B cell (primary cell): ENCODE data around the gene AP1M1. TPM values are rescaled to one million over a fixed set of nuclear protein-coding genes. Genes with fewer than 3 reads are reported as not detected.

Experiments
- ATAC-seq: fragments of 200-7000 bp; cut with Tn5 transposase; one replicate; pipeline ENCODE4 v1.10.0; 2021; ENCODE audit warnings: low read depth, mild to moderate bottlenecking, moderate number of reproducible peaks, moderate library complexity
- CTCF ChIA-PET: fragments of 350-600 bp; sonication (Branson Sonifier 250); formaldehyde crosslinking; loops from one replicate; lab custom pipeline; 2021; ENCODE audit warnings: antibody characterized with exemption, inconsistent platforms; lab: Charles Lee
- POLR2A ChIA-PET: fragments of 350-600 bp; sonication (Branson Sonifier 250); formaldehyde crosslinking; loops from one replicate; lab custom pipeline; 2021; ENCODE audit warnings: antibody characterized with exemption; lab: Charles Lee
- DNase-seq: peaks from one replicate; pipeline ENCODE4 v3.0.0; 2013
- H2AFZ ChIP-seq: 2 replicates; pipeline ENCODE4 v1.6.1; 2012; ENCODE audit warnings: mild to moderate bottlenecking, low read depth, low read length; ENCODE audit not compliant: insufficient read depth, poor library complexity, severe bottlenecking
- H3K27ac ChIP-seq, 2 donors: 1 replicate in 1 of 2; 2 replicates in 1 of 2; pipeline ENCODE4 v1.5.1; 2012 to 2013; ENCODE audit warnings: low read length in 2 of 2, mild to moderate bottlenecking in 2 of 2, moderate library complexity in 1 of 2
- H3K27me3 ChIP-seq, 4 experiments: fragments of 200-600 bp in 1 of 4; sonication (generic) in 1 of 4; replicated peaks in 1 of 4; 1 replicate in 2 of 4; 2 replicates in 2 of 4; pipeline versions ENCODE4 v1.6.1 to v1.7.0; 2013 to 2016; ENCODE audit warnings: low read length in 3 of 4, mild to moderate bottlenecking in 2 of 4, mixed read lengths in 1 of 4, moderate library complexity in 1 of 4; ENCODE audit not compliant: insufficient read depth in 4 of 4, control insufficient read depth in 3 of 4; ENCODE audit errors: control extremely low read depth in 1 of 4
- H3K36me3 ChIP-seq, 2 experiments: replicated peaks in 1 of 2; 1 replicate in 1 of 2; 2 replicates in 1 of 2; pipeline versions ENCODE4 v1.6.1 to v1.7.1; 2013; ENCODE audit warnings: low read length in 1 of 2; ENCODE audit not compliant: insufficient read depth in 2 of 2, control insufficient read depth in 1 of 2; ENCODE audit errors: control extremely low read depth in 1 of 2, extremely low read depth in 1 of 2
- H3K4me1 ChIP-seq, 2 donors: fragments of 200-600 bp in 1 of 2; sonication (generic) in 1 of 2; 1 replicate in 1 of 2; 2 replicates in 1 of 2; pipeline versions ENCODE4 v1.5.1 to v1.6.1; 2013 to 2017; ENCODE audit warnings: low read length in 2 of 2; ENCODE audit not compliant: control insufficient read depth in 2 of 2, insufficient read depth in 2 of 2
- H3K4me2 ChIP-seq: replicated peaks from 2 replicates; pipeline ENCODE3; 2012; ENCODE audit warnings: mild to moderate bottlenecking, low read depth, low read length; ENCODE audit not compliant: poor library complexity, severe bottlenecking
- H3K4me3 ChIP-seq, 5 experiments: fragments of 200-600 bp in 1 of 5; sonication (generic) in 1 of 5; 1 replicate in 3 of 5; 2 replicates in 2 of 5; pipeline versions ENCODE4 v1.5.1 to v1.7.0; 2011 to 2016; ENCODE audit warnings: low read length in 4 of 5, mild to moderate bottlenecking in 4 of 5, low read depth in 2 of 5, control low read depth in 1 of 5, moderate library complexity in 1 of 5; ENCODE audit not compliant: insufficient read depth in 1 of 5; ENCODE audit errors: control extremely low read depth in 1 of 5, extremely low read depth in 1 of 5
- H3K79me2 ChIP-seq: fragments of 200-600 bp; sonication (generic); one replicate; pipeline ENCODE4 v1.6.0; 2016; ENCODE audit warnings: low read length; ENCODE audit not compliant: control insufficient read depth, insufficient read depth
- H3K9ac ChIP-seq: fragments of 200-600 bp; sonication (generic); 2 replicates; pipeline ENCODE4 v1.6.1; 2017; ENCODE audit warnings: mild to moderate bottlenecking, low read length, moderate library complexity
- H3K9me3 ChIP-seq, 3 donors: one replicate each; pipeline versions ENCODE4 v1.6.1 to v1.7.1; 2013; ENCODE audit warnings: low read length in 2 of 3; ENCODE audit not compliant: control insufficient read depth in 2 of 3, insufficient read depth in 1 of 3; ENCODE audit errors: control extremely low read depth in 1 of 3
- H4K20me1 ChIP-seq: 2 replicates; pipeline ENCODE4 v1.6.0; 2012; ENCODE audit warnings: mild to moderate bottlenecking, low read length; ENCODE audit not compliant: insufficient read depth, control insufficient read depth, poor library complexity, severe bottlenecking
- H3K27ac Mint-ChIP-seq: one replicate; pipeline ENCODE4 v1.8.0; 2021; ENCODE audit warnings: mixed read lengths
- H3K27me3 Mint-ChIP-seq: one replicate; pipeline ENCODE4 v1.8.0; 2021; ENCODE audit warnings: mixed read lengths
- H3K4me1 Mint-ChIP-seq: one replicate; pipeline ENCODE4 v1.8.0; 2021; ENCODE audit warnings: mixed read lengths
- H3K4me3 Mint-ChIP-seq: one replicate; pipeline ENCODE4 v1.8.0; 2021; ENCODE audit warnings: mixed read lengths
- H3K9me3 Mint-ChIP-seq: one replicate; pipeline ENCODE4 v1.8.0; 2022; ENCODE audit warnings: mixed read lengths; ENCODE audit not compliant: insufficient read depth
- CTCF ChIP-seq: fragments of 200-600 bp; IDR thresholded peaks from one replicate; pipeline ENCODE4 v1.8.0; 2022; ENCODE audit warnings: antibody characterized with exemption, mild to moderate bottlenecking
- EZH2 ChIP-seq: IDR thresholded peaks from 2 replicates; pipeline ENCODE4 v1.6.1; 2012; ENCODE audit warnings: borderline replicate concordance, low read depth, mild to moderate bottlenecking, moderate library complexity, low read length; ENCODE audit not compliant: insufficient read depth, poor library complexity, severe bottlenecking
- WGBS: methylation state at CpG from one replicate; pipeline ENCODE4 v1.1.5; 2013; ENCODE audit warnings: missing lambda C conversion rate; ENCODE audit not compliant: insufficient coverage; 5-methylcytosine and 5-hydroxymethylcytosine counted together
- intact Hi-C: fragments of 100-400 bp; cut with micrococcal nuclease; formaldehyde crosslinking; loops from one replicate; pipeline ENCODE4 v1.10.0; 2022
- polyA plus RNA-seq: library from polyadenylated mRNA; depleted of rRNA; stranded (reverse); fragments of >200 nt; gene quantifications from 2 replicates; pipeline ENCODE4 v1.2.3, GENCODE V29; 2012
- total RNA-seq, 2 donors: library from RNA; stranded (reverse); fragments of 120-200 nt in 1 of 2; gene quantifications; 1 replicate in 1 of 2; 2 replicates in 1 of 2; pipeline versions ENCODE4 v1.2.3 to v1.2.4, GENCODE V29; 2013 to 2022

Gene AP1M1
- total and polyA plus RNA-seq, 2 donors (not counting 1 experiment from before 2014, with no cell fraction given): 77.8 to 102 TPM

- DNase-seq (no peak), ATAC-seq (no peak)
- Mint-ChIP-seq H3K27me3 (no peaks in the 10 kb centered on the region), H3K4me1 (peaks cover 14% of the 10 kb centered on the region), H3K9me3 (no peaks in the 10 kb centered on the region), H3K4me3 (no peak overlapping the region), H3K27ac (no peak overlapping the region)
- ChIA-PET CTCF (interaction anchor here (0.6 kb wide), 1 partner anchor 108 kb away, joined by 4 read pairs; no protein-coding TSS in a partner anchor), POLR2A (no interaction called here)
- Histone ChIP-seq H4K20me1 (peaks cover 24% of the 10 kb centered on the region), H3K79me2 (peaks cover 59% of the 10 kb centered on the region), H3K9ac (no peak overlapping the region), H3K9me3 (no peaks in the 10 kb centered on the region), H3K36me3 (peaks cover 0 to 74% of the 10 kb centered on the region in 2 experiments), H3K4me2 (no peak overlapping the region), H3K27me3 (no peaks in the 10 kb centered on the region), H3K27ac (no peak overlapping the region), H3K4me3 (no peak overlapping the region), H3K4me1 (peaks cover 0 to 14% of the 10 kb centered on the region in 2 donors), H2AFZ (no peak overlapping the region)
- WGBS: 100% methylated on average over 5 of the region's 12 CpGs
- intact Hi-C loops: no loop called here
- TF ChIP-seq EZH2 (no peak), CTCF (no peak)
These were observed 9.8 kb downstream of the AP1M1 start for GRCh38 chr19:16207490-16208025.

GRCh38 chr19:16208064-16208759, 10.5 kb downstream of the AP1M1 start:
- ATAC-seq (no peak), DNase-seq (no peak)
- peaks cover 11% of the 10 kb centered on the region for H3K4me1 Mint-ChIP-seq
- no peaks in the 10 kb centered on the region for H3K9me3 Mint-ChIP-seq
- H3K4me3 ChIP-seq: no peak overlapping the region
- no peaks in the 10 kb centered on the region for H3K27me3 Mint-ChIP-seq
- no peak overlapping the region for H3K4me2 ChIP-seq
- no peak for TF ChIP-seq EZH2
- TF ChIP-seq CTCF: no peak
- 97% methylated on average over 7 of the region's 21 CpGs for WGBS
- H4K20me1 ChIP-seq: peaks cover 20% of the 10 kb centered on the region
- H3K79me2 ChIP-seq: peaks cover 58% of the 10 kb centered on the region
- H3K36me3 ChIP-seq: peaks cover 0 to 73% of the 10 kb centered on the region in 2 experiments
- H3K4me3 Mint-ChIP-seq: no peak overlapping the region
- peaks cover 0 to 7% of the 10 kb centered on the region in 2 donors for H3K4me1 ChIP-seq
- H2AFZ ChIP-seq: no peak overlapping the region
- H3K27ac Mint-ChIP-seq: no peak overlapping the region
- CTCF ChIA-PET: interaction anchor here (0.6 kb wide), 1 partner anchor 107 kb away, joined by 4 read pairs; no protein-coding TSS in a partner anchor
- intact Hi-C loops: no loop called here
- H3K9ac ChIP-seq: no peak overlapping the region
- H3K27ac ChIP-seq: no peak overlapping the region
- POLR2A ChIA-PET: no interaction called here
- H3K9me3 ChIP-seq: no peaks in the 10 kb centered on the region
- no peaks in the 10 kb centered on the region for H3K27me3 ChIP-seq
